GM12875 (cell line): ENCODE measurements around the gene FYB1.

Source experiments
- H3K4me3 ChIP-seq: one replicate; pipeline ENCODE4 v1.5.1; 2011; ENCODE audit warnings: low read depth, low read length, control low read depth
- TF ChIP-seq, protein P1 (sequence below): IDR thresholded peaks from 2 replicates; pipeline ENCODE4 v1.5.1; 2011; ENCODE audit warnings: low read depth, mild to moderate bottlenecking, control low read depth, inconsistent platforms, low read length, moderate library complexity, borderline replicate concordance; ENCODE audit not compliant: insufficient read depth

The FYB1 gene

DNA sequence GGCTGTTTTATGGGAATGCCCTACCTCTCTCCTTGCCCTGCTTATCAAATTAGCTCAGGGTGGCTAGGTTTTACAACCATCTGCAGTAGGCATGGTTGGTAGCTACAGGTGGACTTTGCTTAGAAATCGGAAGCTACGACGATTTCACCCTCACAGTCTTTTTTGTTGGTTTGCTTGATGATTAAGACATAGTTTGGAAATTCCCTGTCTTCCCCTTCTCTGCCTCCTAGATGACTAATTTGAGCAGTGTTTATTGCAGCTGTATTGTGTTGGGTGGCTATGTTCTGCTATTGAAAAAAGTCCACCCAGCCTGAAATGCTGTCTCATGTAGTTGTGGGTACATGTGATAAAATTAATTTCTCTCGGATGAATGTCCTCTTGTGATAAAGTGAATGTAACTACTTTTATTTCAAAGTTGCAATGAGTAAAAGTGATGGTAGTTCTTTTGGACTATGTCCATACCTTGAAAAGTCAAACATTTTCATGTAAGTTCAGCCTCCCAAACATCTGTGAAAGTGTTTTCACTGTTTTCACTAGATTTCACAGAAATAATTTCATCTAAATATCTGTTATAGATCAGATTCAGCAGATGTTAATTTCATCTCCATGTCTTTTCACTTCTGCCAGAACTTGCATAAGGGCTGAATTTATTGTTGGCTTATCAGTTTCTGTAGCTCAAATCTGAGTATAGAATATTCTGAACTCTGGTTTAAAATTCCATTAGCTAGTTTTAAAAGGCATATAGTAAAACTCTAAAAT is 37.3 kb upstream of the FYB1 start:
- TF ChIP-seq, protein P1, sequence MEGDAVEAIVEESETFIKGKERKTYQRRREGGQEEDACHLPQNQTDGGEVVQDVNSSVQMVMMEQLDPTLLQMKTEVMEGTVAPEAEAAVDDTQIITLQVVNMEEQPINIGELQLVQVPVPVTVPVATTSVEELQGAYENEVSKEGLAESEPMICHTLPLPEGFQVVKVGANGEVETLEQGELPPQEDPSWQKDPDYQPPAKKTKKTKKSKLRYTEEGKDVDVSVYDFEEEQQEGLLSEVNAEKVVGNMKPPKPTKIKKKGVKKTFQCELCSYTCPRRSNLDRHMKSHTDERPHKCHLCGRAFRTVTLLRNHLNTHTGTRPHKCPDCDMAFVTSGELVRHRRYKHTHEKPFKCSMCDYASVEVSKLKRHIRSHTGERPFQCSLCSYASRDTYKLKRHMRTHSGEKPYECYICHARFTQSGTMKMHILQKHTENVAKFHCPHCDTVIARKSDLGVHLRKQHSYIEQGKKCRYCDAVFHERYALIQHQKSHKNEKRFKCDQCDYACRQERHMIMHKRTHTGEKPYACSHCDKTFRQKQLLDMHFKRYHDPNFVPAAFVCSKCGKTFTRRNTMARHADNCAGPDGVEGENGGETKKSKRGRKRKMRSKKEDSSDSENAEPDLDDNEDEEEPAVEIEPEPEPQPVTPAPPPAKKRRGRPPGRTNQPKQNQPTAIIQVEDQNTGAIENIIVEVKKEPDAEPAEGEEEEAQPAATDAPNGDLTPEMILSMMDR: no peak
- no peak overlapping the region for H3K4me3 ChIP-seq

DNA sequence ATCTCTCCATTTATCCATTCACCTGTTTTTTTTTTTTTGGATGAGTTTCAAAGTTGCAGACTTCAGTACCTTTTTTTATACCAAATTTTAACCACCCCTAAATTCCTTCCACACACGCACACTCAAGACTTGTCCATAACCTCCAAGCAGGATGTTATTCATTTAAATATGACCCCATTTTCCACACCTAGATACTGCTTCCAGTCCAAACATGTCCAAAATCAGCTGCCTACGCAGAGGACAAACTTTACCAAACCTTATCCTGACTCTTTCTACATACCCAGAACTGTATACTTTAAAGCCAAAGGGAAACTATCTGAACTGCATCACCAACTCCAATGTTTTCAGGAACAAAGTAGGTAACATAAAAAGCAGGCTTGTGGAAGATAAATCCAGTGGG is 36.0 kb upstream of the FYB1 start:
- no peak overlapping the region for H3K4me3 ChIP-seq
- TF ChIP-seq, protein P1: no peak

- no peak overlapping the region for H3K4me3 ChIP-seq
- TF ChIP-seq, protein P1: no peak
Observed at GRCh38 chr5:39254671-39255070, 35.3 kb upstream of the FYB1 start.

GRCh38 chr5:39253196-39253595 is 33.8 kb upstream of the FYB1 start:
- H3K4me3 ChIP-seq: no peak overlapping the region
- TF ChIP-seq, protein P1: no peak

DNA sequence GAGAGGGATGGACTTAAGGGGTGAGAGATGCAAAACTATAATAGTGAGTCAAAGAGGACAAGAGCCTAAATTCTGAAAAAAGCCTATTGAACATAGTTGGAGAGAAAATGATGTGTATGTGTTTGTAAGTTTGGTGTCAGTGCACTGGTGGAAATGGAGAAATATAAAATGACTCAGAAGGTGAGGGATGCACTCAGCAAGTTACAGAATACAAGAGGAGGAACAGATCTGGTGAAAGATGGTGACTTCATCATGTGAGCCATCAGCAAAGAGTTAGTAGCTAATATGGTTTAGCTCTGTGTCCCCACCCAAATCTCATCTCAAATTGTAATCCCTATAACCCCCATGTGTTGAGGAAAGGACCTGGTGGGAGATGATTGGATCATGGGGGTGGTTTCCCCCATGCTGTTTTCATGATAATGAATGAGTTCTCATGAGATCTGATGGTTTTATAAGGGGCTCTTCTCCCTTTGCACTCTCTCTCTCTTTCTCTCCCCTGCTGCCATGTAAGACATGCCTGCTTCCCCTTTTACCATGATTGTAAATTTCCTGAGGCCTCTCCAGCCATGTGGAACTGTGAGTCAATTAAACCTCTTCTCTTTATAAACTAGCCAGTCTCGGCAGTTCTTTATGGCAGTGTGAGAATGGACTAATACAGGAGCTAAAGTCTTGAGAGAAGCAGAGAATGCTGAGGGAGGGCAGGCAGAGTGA is 30.4 kb upstream of the FYB1 start:
- TF ChIP-seq, protein P1: no peak
- no peak overlapping the region for H3K4me3 ChIP-seq

DNA sequence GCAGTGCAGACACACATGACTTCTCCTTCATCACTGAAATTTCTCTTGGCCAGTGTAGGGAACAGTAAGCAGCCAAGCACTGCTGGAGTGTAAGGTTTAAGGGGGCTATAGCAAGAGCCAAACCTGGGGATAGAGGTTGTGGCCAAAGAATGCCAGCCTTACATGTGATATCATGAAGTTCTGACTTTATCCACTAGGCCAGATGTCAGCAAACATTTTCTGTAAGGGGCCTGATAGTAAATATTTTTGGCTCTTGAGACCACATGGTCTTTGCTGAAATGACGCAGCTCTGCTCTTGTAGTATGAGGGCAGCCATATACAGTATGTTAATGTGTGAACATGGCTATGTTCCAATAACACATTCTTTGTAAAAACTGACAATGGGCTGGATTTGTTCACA is 29.7 kb upstream of the FYB1 start:
- TF ChIP-seq, protein P1: no peak
- no peak overlapping the region for H3K4me3 ChIP-seq

DNA sequence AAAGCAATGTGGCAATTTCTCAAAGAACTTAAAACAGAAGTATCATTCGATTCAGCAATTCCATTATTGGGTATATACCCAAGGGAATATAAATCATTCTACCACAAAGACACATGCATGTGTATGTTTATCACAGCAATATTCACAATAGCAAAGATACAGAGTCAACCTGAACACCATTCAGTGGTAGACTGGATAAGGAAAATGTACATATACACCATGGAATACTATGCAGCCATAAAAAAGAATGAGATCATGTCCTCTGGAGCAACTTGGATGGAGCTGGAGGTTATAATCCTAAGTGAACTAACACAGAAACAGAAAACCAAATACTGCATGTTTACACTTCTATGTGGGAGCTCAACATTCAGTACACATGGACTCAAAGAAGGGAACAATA is 21.4 kb upstream of the FYB1 start:
- TF ChIP-seq, protein P1: no peak
- no peak overlapping the region for H3K4me3 ChIP-seq
